ENCODE measurements around the gene SPARC.
A peak's percentile ranks its signal among the peaks of the same experiment; 100 is the strongest.

Gene SPARC, protein sequence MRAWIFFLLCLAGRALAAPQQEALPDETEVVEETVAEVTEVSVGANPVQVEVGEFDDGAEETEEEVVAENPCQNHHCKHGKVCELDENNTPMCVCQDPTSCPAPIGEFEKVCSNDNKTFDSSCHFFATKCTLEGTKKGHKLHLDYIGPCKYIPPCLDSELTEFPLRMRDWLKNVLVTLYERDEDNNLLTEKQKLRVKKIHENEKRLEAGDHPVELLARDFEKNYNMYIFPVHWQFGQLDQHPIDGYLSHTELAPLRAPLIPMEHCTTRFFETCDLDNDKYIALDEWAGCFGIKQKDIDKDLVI

GRCh38 chr5:151686674-151687407, at the start of gene SPARC:
Gene SPARC, minus strand, starts transcription at chr5:151686915. Its CDS starts 10,727 bp downstream, at chr5:151676188.
- peak; percentile 97 for DNase-seq

DNA sequence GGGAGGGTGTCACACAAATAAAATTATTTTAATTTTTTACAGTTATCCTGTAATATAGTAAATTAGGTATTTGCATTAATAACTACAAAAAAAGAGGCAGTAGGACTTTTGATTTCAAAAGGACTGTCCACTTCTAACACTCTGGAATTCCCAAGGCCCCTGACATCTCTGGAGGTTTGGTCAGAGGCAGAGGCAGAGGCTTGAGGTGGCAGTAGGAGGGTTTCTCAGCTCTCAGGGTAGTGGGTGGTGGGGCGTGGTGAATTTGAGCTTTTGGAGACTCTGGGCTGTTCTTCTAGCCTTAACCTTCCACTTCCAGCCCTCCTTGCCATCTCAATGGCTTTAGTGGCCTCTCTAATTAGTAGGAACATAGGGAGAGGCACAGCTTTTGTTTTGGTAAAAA, 48.9 kb upstream of the SPARC start:
- DNase-seq: no peak

DNA sequence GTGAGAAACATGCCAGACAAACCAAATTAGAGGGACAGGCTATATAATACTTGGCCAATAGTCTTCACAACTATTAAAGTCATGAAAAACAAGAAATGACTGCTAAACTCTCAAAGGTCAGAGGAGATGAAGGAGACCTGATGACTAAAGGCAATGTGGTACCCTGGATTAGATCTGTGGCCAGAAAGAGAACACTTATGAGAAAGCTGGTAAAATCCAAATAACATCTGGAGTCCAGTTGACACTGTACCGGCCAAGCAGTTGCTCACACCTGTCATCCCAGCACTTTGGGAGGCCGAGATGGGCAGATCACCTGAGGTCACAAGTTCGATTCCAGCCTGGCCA, 47.3 kb upstream of the SPARC start:
- DNase-seq: no peak

GRCh38 chr5:151733358-151734063, 46.8 kb upstream of the SPARC start:
- DNase-seq: peak; percentile 39

GRCh38 chr5:151730381-151730780, 43.7 kb upstream of the SPARC start:
- DNase-seq: no peak

DNA sequence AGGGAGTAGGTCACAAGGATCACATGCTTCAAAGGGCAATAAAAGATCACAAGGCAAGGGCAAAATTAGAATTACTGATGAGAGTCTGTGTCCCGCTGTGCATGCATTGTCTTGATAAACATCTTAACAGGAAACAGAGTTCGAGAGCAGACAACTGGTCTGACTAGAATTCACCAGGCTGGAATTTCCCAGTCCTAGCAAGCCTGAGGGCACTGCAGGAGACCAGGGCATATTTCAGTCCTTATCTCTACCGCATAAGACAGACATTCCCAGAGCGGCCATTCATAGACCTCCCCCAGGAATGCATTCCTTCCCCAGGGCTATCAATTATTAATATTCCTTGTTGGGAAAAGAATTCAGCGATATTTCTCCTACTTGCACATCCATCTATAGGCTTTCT, 42.9 kb upstream of the SPARC start:
- peak; percentile 38 for DNase-seq

GRCh38 chr5:151724360-151724759, 37.6 kb upstream of the SPARC start:
- no peak for DNase-seq

- DNase-seq: no peak
Measured at GRCh38 chr5:151722546-151722945, 35.8 kb upstream of the SPARC start.

- no peak for DNase-seq
Measured at GRCh38 chr5:151721812-151722391, 35.2 kb upstream of the SPARC start.

- no peak for DNase-seq
Measured at GRCh38 chr5:151721087-151721646, 34.5 kb upstream of the SPARC start.

- no peak for DNase-seq
Measured at GRCh38 chr5:151720215-151720614, 33.5 kb upstream of the SPARC start.

DNA sequence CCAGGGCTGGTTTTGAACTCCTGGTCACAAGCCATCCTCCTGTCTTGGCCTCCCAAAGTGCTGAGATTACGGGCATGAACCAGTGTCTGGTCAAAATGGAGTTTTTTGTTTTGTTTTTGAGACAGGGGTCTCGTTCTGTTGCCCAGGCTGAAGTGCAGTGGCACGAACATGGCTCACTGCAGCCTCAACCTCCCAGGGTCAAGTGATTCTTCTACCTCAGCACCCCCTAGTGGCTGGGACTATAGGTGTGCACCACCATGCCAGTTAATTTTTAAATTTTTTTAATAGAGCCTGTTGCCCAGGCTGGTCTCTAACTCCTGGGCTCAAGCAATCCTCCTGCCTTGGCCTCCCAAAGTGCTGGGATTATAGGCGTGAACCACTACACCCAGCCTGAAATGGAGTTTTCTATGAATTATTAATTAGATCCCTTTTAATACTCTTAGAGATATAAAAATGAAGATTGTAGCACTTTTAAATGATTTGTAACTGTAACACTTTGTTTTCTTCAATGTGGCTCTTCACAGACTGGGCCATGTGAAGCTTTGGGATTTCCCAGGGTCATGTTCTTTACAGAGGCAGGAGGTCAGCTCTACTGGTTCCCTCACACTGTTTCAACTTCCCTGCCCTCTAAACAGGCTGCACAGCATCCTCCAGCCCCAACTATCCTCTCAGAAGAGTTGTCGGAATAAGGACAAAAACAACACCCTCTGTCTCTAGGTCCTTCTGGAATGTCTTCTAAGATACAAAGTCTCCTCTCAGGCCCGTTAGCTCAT, 32.7 kb upstream of the SPARC start:
- DNase-seq: peak; percentile 66

DNA sequence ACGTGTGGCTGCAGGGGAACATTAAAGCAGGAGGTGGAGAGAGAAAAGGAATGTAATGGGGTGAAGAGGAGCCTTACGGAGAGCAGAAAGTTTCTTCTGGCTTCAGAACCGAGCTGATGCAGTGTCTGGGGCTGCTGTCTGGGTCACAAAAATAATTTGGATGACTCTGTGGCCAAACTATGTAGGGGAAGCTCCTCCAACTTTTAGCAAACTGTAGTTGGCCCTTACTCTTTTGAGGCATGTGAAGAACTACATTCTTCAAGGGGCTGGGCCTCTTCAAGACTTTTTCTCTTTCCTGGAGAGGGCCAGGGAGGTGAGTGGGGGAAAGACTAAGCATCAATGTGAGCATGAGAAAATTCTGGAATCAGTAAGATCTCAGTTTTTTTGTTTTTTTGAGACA, 31.9 kb upstream of the SPARC start:
- DNase-seq: peak; percentile 67

GRCh38 chr5:151718153-151718552, 31.4 kb upstream of the SPARC start:
- peak; percentile 52 for DNase-seq

DNA sequence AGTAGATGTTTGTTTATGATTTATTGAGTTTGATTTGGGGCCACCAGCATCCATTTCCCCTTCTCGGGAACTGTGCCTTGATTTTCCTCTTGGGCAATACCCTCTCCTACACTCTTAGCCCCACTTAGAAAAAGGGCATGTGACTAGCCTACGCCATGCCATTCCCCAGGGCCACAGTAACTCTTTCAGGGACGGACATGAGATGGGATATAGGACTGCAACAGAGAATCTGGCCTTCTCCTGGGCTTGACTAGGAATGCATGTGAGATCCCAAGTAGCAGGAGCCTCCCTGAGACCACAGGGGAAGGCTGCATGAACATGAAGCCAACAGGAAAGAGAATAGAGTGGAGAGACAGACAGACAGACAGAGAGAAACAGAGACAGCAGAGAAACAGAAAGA, 30.7 kb upstream of the SPARC start:
- DNase-seq: no peak

DNA sequence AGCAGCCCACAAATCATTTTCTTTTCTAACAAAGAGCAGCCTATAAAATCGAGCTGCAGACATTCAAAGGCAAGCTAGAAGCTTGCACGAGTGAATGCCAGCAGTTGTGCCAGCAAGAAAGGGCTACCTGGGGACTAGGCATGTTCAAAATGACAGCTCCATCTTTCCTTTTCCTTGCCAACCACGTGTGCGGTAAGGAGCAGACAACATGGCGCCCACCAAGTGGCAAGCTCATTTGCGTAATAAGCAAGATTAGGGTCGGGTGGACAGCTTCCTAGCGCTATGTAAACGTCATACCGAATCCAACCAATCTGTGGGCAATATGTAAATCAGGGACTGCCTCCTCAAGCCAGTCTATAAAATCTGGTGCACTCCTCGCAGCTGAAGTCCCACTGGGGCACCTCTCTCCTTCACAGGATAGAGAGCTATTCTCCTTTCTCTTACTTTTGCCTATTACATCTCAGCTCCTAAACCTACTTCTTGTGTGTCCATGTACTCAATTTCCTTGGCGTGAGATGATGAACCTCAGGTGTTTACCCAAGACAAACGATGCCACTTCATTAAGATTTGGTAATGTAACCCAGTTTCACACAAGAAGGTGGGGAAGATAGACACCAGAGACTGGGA, 22.5 kb upstream of the SPARC start:
- DNase-seq: no peak

GRCh38 chr5:151708126-151708525, 21.4 kb upstream of the SPARC start:
- peak; percentile 51 for DNase-seq

DNA sequence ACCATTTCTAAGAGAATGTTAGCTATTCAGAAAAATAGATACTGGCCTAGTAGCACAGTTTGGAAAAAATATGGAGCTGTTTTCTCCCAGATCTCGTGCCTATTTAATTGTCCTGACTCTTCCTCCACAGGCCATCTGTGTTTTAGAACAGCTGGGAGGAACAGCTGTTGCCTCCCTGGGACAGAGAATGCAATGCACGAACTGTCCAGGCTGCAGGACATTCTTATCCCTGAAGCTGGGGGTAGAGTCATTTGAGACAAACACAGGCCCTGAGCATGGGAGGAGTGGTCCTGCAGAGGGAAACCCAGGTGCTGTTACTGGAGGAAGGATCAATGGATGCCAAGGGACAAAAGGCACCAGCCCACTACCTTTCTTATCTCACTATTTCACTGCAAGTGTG, 20.9 kb upstream of the SPARC start:
- DNase-seq: no peak

- DNase-seq: no peak
Measured at GRCh38 chr5:151706906-151707305, 20.2 kb upstream of the SPARC start.

- DNase-seq: no peak
Measured at GRCh38 chr5:151703780-151704179, 17.1 kb upstream of the SPARC start.

DNA sequence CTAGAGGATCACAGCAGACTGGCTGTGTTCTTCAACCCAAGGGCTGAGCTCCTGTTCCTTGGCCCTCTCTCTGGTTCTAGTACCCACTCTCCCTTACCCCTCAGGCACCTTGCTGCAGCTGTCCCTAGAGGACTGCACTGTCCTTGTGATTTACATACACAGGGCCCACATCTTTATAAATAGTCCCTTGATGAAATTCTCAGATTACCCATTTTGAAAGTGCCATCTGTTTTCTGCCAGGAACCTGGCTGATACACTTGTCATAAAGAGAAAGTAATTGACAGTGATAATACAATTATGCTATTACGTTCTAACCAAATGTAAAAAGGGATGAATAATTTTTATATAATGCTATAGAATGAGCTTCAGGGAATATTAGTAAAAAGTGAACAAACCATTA, 16.5 kb upstream of the SPARC start:
- DNase-seq: no peak

DNA sequence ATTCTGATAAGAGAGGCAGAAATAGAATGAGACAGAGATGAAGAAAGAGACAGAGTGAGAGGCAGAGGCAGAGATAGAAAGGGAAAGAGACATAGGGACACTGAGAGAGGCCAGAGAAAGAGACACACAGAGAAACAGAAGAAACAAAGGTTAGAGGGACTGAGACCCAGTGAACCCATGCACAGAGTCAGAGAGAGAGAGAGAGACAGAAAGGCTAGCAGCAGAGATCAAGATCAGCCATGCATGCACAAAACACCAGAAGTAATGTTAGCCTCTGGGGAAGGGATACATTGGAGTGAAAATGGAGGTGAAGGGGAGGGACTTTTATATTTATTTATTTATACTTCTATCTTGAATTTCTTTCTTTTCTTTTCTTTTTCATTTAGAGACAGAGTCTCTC, 14.1 kb upstream of the SPARC start:
- DNase-seq: no peak

Measured in EL (cell line).